ENCODE data around the gene MORN1. TPM values are rescaled to one million over a fixed set of nuclear protein-coding genes. Genes with fewer than 3 reads are reported as not detected.
A peak's percentile ranks its signal among the peaks of the same experiment; 100 is the strongest.

MORN1 gene
- total RNA-seq, 1 donor = 13.4 TPM

DNA sequence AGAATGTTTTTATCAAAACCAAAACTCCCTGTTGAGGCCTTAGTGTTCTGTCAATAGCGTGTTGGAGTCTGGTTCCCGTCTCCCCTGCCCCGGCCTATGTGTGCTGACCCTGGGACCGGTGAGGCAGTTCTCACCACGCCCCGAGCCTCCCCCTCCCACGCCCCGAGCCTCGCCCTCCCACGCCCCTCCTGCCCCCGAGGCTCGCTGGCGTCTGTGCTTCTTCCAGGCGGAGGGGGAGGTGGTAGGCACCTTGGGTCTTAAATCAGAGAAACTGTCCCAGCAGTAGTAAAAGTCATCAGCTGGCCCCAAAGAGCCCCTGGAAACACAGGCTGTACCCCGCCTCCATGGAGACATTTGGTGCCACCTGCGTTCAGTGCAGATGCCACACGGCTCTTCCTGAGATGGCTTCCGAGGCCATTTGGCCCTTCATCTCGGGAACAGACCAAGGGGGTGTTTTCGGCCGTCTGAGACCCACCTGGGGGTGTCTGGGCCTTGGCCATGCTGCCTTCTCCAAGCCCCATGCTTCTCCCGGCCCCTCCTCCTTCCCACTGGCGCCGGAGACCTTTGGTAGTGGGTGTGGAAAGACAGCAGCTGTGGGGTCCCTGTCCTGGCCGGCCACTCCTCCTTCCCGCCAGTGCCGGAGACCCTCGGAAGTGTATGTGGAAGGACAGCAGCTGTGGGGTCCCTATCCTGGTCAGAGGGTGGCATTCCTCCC lies 118.5 kb downstream of the MORN1 start:
- Histone ChIP-seq H3K79me2 (ENCODE audit: insufficient read depth, low read length) (peaks cover 99% of the 10 kb centered on the region), H3K36me3 (ENCODE audit: insufficient read depth, low read length) (peaks cover 5% of the 10 kb centered on the region), H4K20me1 (ENCODE audit: insufficient read depth, low read length) (peaks cover 88% of the 10 kb centered on the region), H2AFZ (ENCODE audit: low read length) (no peak overlapping the region), H3K9me3 (ENCODE audit: low read depth, low read length) (peaks cover 2% of the 10 kb centered on the region), H3K27ac (ENCODE audit: low read depth, low read length) (peak overlapping the region; percentile 45), H3K4me2 (ENCODE audit: insufficient read depth, low read length) (no peak overlapping the region), H3K27me3 (ENCODE audit: insufficient read depth, low read length) (no peaks in the 10 kb centered on the region), H3K4me3 (ENCODE audit: insufficient read depth, low read length) (no peak overlapping the region), H3K4me1 (ENCODE audit: insufficient read depth, low read length) (peaks cover 46% of the 10 kb centered on the region)
- DNase-seq (ENCODE audit: insufficient read length, low spot score, missing footprints) = no peak
- TF ChIP-seq, protein P1, sequence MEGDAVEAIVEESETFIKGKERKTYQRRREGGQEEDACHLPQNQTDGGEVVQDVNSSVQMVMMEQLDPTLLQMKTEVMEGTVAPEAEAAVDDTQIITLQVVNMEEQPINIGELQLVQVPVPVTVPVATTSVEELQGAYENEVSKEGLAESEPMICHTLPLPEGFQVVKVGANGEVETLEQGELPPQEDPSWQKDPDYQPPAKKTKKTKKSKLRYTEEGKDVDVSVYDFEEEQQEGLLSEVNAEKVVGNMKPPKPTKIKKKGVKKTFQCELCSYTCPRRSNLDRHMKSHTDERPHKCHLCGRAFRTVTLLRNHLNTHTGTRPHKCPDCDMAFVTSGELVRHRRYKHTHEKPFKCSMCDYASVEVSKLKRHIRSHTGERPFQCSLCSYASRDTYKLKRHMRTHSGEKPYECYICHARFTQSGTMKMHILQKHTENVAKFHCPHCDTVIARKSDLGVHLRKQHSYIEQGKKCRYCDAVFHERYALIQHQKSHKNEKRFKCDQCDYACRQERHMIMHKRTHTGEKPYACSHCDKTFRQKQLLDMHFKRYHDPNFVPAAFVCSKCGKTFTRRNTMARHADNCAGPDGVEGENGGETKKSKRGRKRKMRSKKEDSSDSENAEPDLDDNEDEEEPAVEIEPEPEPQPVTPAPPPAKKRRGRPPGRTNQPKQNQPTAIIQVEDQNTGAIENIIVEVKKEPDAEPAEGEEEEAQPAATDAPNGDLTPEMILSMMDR (IDR thresholded peaks at IDR 0.05; ENCODE audit: extremely low read depth, low read depth, low read length) = no peak

DNA sequence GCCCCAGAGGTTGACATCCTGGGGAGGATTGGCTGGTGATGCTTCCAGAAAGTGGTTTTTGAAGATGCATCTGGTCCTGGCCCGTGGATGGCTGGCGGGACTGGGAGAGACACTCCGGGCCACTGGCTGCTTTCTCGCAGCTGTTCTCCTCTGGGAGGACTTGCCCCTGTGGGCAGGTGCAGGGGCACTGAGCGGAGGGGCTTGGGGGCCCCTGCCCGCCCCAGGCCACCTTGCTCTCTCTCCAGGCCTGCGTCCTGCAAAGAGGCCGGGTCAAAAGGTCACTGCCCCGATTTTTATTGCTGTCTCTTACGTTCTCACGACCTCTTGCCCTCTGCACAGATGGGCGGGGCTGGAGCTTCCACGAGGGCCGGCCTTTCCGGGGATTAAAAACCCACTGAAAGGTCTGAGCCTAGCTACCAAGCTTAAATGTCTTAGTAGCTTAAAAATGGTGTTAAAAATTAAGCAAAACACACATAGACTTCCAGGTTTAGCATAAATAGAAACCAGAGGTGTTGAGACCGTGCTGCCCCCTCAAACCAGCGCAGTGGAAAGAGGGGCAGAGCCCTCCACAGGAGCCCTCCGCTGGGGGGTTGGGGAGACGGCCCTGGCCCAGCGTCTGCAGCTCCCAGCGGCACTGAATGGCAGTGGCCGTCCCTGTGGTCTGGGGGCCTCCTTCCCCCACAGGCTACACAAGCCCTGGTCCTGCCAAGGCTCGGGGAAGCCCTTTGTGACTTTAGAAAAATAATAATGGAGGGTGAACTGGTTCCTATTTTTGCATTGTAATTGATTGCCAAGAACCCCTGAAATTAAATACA lies 119.3 kb downstream of the MORN1 start:
- Histone ChIP-seq H4K20me1 (ENCODE audit: insufficient read depth, low read length) (peaks cover 90% of the 10 kb centered on the region), H3K79me2 (ENCODE audit: insufficient read depth, low read length) (peaks cover 99% of the 10 kb centered on the region), H3K27ac (ENCODE audit: low read depth, low read length) (peak overlapping the region; percentile 45), H3K4me1 (ENCODE audit: insufficient read depth, low read length) (peaks cover 38% of the 10 kb centered on the region), H3K9me3 (ENCODE audit: low read depth, low read length) (no peaks in the 10 kb centered on the region), H3K27me3 (ENCODE audit: insufficient read depth, low read length) (no peaks in the 10 kb centered on the region), H3K4me3 (ENCODE audit: insufficient read depth, low read length) (no peak overlapping the region), H3K36me3 (ENCODE audit: insufficient read depth, low read length) (no peaks in the 10 kb centered on the region), H3K4me2 (ENCODE audit: insufficient read depth, low read length) (no peak overlapping the region), H2AFZ (ENCODE audit: low read length) (no peak overlapping the region)
- TF ChIP-seq, protein P1 (IDR thresholded peaks at IDR 0.05; ENCODE audit: extremely low read depth, low read depth, low read length) = no peak
- DNase-seq (ENCODE audit: insufficient read length, low spot score, missing footprints) = peak; percentile 92

Other genes starting within 250 kb of the MORN1 start
- gene FAAP20, start 196.8 kb downstream of the MORN1 start, total RNA-seq = 18.6 and 25.3 TPM in 2 replicates
- gene SKI, start 163.2 kb downstream of the MORN1 start, total RNA-seq = 48.9 TPM in 2 replicates
- gene RER1, start 287 bp upstream of the MORN1 start, total RNA-seq = 77.8 and 95.2 TPM in 2 replicates
- 33.9 and 34.7 TPM in 2 replicates for gene PEX10, start 21.0 kb upstream of the MORN1 start, total RNA-seq
- gene PLCH2, start 84.7 kb upstream of the MORN1 start, total RNA-seq = under 0.01 TPM in 1 of 2 replicates, not detected in the other
- 15.2 and 18.6 TPM in 2 replicates for gene PANK4, start 135.0 kb upstream of the MORN1 start, total RNA-seq
- not detected in 2 replicates for gene HES5, start 138.7 kb upstream of the MORN1 start, total RNA-seq
- 29.2 and 36.6 TPM in 2 replicates for gene TNFRSF14, start 164.8 kb upstream of the MORN1 start, total RNA-seq
- gene PRXL2B, start 195.2 kb upstream of the MORN1 start, total RNA-seq = 8.0 and 9.4 TPM in 2 replicates
- under 0.01 TPM in 1 of 2 replicates, not detected in the other for gene MMEL1, start 241.5 kb upstream of the MORN1 start, total RNA-seq